KMS-11 (cell line): Measurements from ENCODE around the gene GINS2.

Source experiments
- H2AFZ ChIP-seq: fragments of 200-600 bp; sonication (generic); 2 replicates; pipeline ENCODE4 v1.6.1; 2016; ENCODE audit warnings: antibody characterized with exemption, mixed run types, low read depth
- H3K27ac ChIP-seq: fragments of 200-600 bp; sonication (generic); 2 replicates; pipeline ENCODE4 v1.6.1; 2016; ENCODE audit warnings: mild to moderate bottlenecking, mixed run types
- H3K27me3 ChIP-seq: fragments of 200-600 bp; sonication (generic); 2 replicates; pipeline ENCODE4 v1.6.1; 2017; ENCODE audit warnings: mild to moderate bottlenecking, low read depth, mixed run types, moderate library complexity; ENCODE audit not compliant: insufficient read depth
- H3K36me3 ChIP-seq: fragments of 200-600 bp; sonication (generic); 2 replicates; pipeline ENCODE4 v1.6.1; 2017; ENCODE audit warnings: mild to moderate bottlenecking, mixed run types; ENCODE audit not compliant: insufficient read depth
- H3K4me1 ChIP-seq: fragments of 200-600 bp; sonication (generic); 2 replicates; pipeline ENCODE4 v1.6.1; 2016; ENCODE audit warnings: mild to moderate bottlenecking, low read depth, mixed run types; ENCODE audit not compliant: poor library complexity, severe bottlenecking
- H3K4me2 ChIP-seq: fragments of 200-600 bp; sonication (generic); 2 replicates; pipeline ENCODE4 v1.7.0; 2016; ENCODE audit warnings: mild to moderate bottlenecking, mixed run types
- H3K4me3 ChIP-seq: fragments of 200-600 bp; sonication (generic); IDR thresholded peaks from 2 replicates; pipeline ENCODE4 v1.6.1; 2017; ENCODE audit warnings: low read depth, low read length, mixed read lengths; ENCODE audit not compliant: insufficient read depth
- H3K79me2 ChIP-seq: fragments of 200-600 bp; sonication (generic); 2 replicates; pipeline ENCODE4 v1.6.1; 2016; ENCODE audit warnings: low read depth, mixed run types; ENCODE audit not compliant: insufficient read depth
- H3K9ac ChIP-seq: fragments of 200-600 bp; sonication (generic); 2 replicates; pipeline ENCODE4 v1.6.1; 2016; ENCODE audit warnings: mild to moderate bottlenecking, mixed run types
- H4K20me1 ChIP-seq: fragments of 200-600 bp; sonication (generic); 2 replicates; pipeline ENCODE4 v1.6.1; 2016; ENCODE audit warnings: mild to moderate bottlenecking, mixed run types; ENCODE audit not compliant: insufficient read depth
- TF ChIP-seq, protein P1 (sequence below): fragments of 200-600 bp; sonication (generic); conservative IDR thresholded peaks from 2 replicates; pipeline ENCODE4 v1.6.1; 2017; ENCODE audit warnings: low read depth, mild to moderate bottlenecking, antibody characterized with exemption, low read length, moderate library complexity, mixed read lengths

The GINS2 gene

DNA sequence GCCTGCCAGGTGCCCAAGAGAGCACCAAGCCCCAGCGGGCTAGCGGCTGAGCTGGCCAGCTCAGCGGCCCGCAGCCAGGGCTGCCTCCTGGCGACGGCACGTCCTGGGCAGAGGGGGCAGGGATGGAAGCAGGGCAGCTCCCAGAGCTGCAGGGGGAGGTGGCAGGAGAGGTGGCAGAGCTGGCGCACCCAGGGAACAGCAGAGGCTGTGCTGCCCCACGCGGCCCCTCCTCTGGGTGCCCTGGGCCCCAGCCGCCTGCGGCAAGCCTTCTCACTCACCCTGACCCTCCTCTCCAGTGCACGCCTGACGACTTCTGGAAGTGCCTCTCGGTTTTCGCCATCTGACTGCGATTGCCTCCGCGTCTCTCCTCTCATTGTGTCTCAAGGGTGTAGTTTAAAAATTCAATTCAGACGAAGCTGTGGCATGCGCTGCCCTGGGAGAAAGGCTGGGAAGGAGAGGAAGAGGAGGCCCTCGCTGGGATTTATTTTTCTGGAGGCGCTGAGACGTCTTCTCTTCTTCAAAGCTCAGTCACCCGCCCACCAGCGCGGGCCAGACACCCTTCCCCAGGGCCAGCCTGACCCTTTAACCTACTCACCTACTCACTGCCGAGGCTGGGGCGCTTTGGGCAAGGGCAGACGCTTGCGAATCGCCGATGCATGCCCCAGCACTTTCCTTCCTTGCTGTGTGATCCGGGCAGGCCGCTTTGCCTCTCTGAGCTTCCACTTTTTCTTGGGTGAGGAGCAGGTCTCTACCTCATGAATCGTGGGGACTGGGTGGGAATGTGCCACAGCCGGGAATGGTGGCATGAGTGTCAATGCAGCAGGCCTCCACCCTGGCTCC, 50.7 kb downstream of the GINS2 start:
- no peak overlapping the region for H3K9ac ChIP-seq

DNA sequence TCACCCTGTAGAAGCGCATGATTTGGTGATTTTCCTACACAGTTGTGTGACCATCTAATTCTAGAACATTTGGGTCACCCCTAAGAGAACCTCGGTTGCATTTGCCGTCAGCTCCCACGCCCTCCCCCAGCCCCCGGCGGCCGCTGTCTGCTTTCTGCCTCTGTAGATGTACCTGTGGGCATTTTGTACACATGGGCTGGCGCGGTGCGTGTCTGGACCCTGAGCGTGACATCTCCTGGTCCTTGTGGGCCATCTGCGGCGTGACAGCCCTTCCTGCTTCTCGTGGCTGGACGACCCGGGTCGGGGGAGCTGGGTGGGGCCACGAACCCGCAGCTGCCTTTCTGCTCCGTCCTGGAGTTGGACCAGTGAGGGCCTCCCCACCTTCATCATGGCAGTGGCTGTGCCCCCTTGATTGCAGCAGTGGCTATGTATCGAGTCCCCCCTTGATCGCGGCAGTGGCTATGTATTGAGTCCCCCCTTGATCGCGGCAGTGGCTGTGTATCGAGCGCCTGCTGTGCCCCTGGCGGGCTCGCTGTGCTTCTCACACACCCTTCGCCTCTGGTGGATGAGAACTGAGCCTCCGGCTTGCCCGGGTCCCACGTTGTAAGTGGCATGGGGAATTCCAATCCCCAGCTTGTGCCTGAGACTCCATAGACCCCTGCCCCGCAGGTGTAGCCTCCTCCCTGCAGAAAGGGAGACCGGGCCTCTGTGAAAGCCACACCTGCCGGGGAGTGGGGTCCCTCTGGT, 51.5 kb downstream of the GINS2 start:
- H3K4me2 ChIP-seq, result no peak overlapping the region
- H3K36me3 ChIP-seq, result no peaks in the 10 kb centered on the region
- no peaks in the 10 kb centered on the region for H3K27me3 ChIP-seq
- H3K9ac ChIP-seq, result no peak overlapping the region
- no peaks in the 10 kb centered on the region for H3K4me1 ChIP-seq
- H2AFZ ChIP-seq, result no peak overlapping the region
- TF ChIP-seq, protein P1, sequence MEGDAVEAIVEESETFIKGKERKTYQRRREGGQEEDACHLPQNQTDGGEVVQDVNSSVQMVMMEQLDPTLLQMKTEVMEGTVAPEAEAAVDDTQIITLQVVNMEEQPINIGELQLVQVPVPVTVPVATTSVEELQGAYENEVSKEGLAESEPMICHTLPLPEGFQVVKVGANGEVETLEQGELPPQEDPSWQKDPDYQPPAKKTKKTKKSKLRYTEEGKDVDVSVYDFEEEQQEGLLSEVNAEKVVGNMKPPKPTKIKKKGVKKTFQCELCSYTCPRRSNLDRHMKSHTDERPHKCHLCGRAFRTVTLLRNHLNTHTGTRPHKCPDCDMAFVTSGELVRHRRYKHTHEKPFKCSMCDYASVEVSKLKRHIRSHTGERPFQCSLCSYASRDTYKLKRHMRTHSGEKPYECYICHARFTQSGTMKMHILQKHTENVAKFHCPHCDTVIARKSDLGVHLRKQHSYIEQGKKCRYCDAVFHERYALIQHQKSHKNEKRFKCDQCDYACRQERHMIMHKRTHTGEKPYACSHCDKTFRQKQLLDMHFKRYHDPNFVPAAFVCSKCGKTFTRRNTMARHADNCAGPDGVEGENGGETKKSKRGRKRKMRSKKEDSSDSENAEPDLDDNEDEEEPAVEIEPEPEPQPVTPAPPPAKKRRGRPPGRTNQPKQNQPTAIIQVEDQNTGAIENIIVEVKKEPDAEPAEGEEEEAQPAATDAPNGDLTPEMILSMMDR, result no peak
- H3K27ac ChIP-seq, result no peak overlapping the region
- H3K79me2 ChIP-seq, result 0 out of 2 replicates have a peak, but pooled peaks cover 7% of the 10 kb centered on the region
- no peaks in the 10 kb centered on the region for H4K20me1 ChIP-seq
- no peak overlapping the region for H3K4me3 ChIP-seq

More for the DNA sequence above, 50.7 kb downstream of the GINS2 start:
- no peak overlapping the region for H2AFZ ChIP-seq
- no peaks in the 10 kb centered on the region for H3K27me3 ChIP-seq
- 0 out of 2 replicates have a peak, but pooled peaks cover 7% of the 10 kb centered on the region for H3K79me2 ChIP-seq
- no peak overlapping the region for H3K27ac ChIP-seq
- H4K20me1 ChIP-seq, result no peaks in the 10 kb centered on the region
- H3K4me3 ChIP-seq, result no peak overlapping the region
- H3K36me3 ChIP-seq, result no peaks in the 10 kb centered on the region
- TF ChIP-seq, protein P1, result no peak
- H3K4me2 ChIP-seq, result no peak overlapping the region
- no peaks in the 10 kb centered on the region for H3K4me1 ChIP-seq

DNA sequence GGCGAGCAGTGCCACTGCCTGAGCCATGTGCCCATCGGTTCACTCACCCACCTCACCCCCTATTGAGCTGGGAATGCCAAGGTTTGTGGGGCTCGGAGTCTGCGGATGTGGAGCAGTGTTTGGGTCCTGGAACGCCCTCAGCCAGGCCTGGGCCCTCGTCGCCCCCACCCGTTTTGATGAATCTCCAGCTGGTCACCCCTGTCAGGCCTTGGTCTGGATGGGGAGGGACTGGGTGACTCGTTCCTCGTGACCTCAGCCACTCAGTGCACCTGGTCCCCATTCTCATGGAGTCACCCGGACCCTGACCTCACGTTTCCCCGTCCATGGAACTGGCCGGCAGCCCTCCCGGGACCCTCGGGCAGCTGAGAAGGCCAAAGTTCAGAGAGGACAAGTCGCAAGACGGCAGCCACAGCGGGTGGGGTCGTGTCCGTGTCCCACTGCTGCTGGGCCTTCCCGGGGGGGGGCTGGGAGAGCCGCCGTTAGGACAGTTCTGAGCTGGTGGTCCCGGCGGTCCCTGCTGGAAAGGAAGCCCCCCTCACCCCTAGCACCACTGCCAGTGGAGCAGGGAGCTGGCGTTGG, 52.4 kb downstream of the GINS2 start:
- Histone ChIP-seq H4K20me1 (no peaks in the 10 kb centered on the region), H3K4me1 (no peaks in the 10 kb centered on the region), H3K9ac (no peak overlapping the region), H3K4me2 (no peak overlapping the region), H3K27ac (no peak overlapping the region), H3K27me3 (no peaks in the 10 kb centered on the region), H3K4me3 (no peak overlapping the region), H3K36me3 (no peaks in the 10 kb centered on the region), H2AFZ (no peak overlapping the region), H3K79me2 (peaks cover 8% of the 10 kb centered on the region; the same call in 1 of the 2 replicates)
- TF ChIP-seq, protein P1, result no peak

DNA sequence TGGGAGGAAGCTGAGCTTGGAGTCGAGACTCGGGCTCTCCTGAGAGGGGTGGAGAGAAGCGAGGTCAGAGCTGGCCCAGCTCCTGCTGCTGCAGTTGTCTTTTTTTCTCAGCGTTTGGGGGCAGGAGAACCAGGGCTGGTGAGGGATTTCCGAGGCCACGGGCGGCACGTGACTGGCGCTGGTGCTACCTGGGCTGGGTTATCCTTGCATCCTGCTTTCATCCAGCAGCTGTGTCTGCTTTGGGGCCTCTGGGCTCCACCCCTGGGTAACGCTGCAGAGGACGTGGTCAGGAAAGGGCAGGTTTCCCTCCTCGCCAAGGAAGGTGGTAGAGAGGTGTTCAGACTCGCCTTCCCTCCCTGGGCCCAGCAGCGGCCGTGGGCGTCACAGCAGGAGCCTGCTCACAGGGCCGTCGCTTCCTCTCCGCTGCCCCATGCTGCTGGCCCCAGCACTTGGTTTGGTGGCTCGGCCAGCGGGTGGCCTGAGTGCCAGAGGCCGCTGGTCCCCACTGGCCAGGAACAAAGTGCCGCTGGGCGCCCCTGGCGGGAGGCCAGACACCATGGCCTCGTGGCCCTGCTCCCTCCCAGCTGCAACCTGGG, 53.1 kb downstream of the GINS2 start:
- Histone ChIP-seq H3K79me2 (peaks cover 15% of the 10 kb centered on the region; the same call in 1 of the 2 replicates), H3K27me3 (no peaks in the 10 kb centered on the region), H3K4me2 (no peak overlapping the region), H3K4me1 (no peaks in the 10 kb centered on the region), H3K4me3 (no peak overlapping the region), H3K36me3 (no peaks in the 10 kb centered on the region), H3K27ac (no peak overlapping the region), H4K20me1 (no peaks in the 10 kb centered on the region), H3K9ac (no peak overlapping the region), H2AFZ (no peak overlapping the region)
- TF ChIP-seq, protein P1, result no peak
